OCI-M2 (cell line): ENCODE results near the gene CPT1B.
"Not testable (repeated sequence)": the region's sequence is repeated elsewhere in the genome, so short reads cannot be mapped to it uniquely, and the experiment has no call there.

Experiments used
- DNase-seq: peaks from one replicate; lab custom pipeline; 2025; ENCODE audit not compliant: unreplicated experiment; lab: John Stamatoyannopoulos, UW

The CPT1B gene

DNA sequence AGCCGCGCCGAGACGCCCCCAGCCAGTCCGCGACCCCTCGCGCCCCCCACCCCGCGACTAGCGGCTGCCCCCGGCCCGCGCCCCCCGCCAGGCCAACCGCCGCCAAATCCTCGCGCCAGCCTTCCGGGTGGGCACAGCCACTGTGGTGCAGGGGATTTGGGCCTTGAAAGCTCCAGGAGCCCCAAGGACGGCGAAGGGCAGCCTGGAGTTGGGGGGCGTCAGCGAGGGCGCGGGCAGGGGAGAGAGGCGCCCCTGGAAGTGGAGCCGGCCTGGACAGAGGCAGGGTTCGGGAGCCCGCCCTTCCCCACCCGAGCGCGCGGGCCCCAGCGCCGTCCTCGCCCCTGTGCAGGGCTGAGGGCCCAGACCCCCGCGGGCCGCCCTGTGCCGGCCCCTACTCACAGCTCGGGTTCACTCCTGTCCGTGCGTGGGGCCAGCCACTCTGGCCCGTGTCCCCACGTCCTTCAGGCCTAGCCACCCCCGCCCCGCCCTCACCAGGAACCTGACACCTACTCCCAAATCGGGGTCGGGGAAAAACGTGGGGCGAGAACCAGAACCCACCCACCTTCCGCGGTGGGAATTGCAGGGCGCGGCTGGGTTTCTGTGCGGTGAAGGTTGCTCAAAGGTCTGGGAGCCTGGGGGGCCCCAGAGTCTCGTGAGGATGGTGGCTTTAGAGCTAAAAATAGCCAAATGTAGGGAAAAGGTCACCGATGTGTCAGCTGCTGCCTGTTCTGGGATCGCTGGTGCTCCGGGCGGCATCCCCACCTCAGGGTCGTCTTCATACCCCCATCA is at the start of gene CPT1B:
Gene CPT1B, minus strand, starts transcription at position 441 of the 789 bp plus-strand sequence. CDS start 512 bp downstream, outside the sequence.
- DNase-seq, result no peak

DNA sequence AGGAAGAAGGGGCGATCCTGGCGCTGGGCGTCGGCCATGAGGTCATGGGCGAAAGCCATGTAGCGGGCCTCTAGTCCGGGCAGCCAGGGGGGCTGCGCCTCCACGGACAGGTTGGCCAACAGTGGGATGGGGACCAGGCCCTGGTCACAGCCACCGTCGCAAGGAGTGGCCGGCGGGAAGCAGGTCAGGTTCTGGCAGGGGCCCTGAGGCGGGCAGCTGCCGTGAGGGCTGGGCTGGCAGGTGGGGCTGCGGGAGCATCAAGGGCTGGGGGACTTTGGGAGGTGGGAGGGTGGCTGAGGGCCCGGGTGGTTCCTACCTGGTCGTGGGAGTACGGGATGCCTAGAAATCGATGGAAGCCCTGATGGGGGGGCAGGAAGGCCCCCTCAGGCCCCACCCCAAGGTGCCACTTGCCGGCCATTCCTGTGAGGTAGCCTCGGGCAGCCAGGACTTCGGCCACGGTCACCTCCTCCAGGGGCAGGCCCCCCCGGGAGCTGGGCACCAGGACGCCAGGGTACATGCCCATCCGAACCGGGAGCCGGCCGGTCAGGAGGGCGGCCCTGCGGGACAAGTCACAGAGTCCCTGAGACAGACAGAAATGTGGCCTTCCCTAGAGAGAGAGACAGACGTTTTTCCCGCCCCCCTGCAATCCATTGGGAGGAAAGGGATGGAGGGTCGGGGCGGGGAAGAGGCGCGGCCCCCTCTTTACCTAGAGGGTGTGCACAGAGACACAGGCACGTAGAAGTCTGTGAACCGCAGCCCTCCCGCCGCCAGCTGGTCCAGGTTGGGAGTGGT is 48.8 kb upstream of the CPT1B start:
- no peak for DNase-seq

DNA sequence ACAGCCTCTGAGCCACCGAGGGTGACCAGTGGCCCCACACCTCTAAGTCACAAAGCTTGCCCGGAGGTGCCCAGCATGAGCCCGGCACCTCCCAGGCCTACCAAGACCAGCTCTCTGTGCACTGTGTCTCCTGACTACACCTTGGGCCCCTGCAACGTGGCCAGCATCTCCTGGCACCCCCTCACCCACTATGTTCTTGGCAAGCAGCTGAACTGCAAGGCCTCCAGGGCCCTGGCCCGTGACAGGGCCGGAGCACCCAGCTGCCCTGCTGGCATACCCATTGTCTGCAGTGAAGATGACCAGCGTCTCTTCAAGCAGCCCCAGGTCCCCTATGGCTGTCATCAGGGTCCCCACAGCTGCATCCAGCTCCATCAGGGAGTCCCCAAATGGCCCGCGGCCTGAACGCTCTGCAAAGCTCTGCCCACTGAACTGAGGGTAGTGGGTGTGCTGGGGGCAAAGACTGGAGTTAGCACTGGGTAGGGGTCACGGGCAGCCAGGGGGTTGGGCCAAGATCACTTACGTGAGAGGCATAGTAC is 48.2 kb upstream of the CPT1B start:
- no peak for DNase-seq

DNA sequence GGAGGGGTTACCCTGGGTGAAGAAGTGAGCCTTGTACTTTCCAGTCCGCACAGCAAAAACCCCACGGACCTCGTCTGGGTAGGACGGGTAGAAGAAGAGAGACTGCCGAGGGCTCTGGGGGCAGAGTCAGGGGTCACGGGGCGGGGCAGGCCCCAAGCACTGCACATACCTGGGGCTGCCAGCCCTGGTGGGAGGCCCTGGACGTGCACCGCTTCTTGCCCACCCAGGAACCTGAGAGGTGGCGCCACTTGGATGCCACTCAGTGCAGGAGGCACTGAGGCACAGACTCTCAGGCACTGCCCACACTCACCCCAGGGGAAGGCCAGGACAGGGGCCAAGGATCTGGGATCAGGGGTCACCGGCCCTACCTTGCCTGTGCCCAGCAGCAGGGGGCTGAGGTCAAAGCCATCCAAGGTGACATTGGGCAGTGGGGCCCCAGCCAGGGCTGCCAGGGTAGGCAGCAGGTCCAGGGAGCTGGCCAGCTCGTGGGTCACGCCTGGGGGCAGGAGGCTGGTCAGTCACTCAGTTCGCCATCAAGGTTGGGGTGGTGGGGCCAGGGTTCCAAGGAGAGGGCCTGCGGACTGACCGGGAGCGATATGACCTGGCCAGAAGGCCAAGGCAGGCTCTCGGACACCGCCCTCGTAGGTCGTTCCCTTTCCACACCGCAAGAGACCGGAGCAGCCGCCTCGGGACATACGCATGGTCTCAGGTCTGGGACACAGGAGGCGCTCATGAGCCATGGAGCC is 47.5 kb upstream of the CPT1B start:
- DNase-seq, result no peak

DNA sequence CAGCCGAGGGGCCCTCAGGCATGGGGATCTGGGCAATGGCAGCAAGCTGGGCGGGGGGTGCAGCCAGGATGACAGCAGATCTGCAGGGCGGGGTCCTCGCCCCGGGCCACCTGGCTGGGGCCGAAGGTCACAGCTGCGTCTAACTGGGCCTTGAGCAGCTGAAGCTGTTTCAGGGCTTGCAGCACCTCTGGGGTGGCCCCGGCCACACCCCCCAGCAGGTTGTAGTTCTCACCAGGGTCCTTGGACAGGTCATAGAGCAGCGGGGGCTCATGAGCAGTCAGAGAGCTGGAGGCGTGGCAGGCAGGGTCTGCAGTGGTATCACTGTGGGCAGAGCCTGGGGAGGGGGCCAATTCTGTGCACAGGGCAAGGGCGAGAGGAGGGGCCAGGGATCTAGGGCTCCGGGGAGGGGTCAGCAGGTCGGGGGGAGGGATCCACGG is 46.9 kb upstream of the CPT1B start:
- no peak for DNase-seq

GRCh38 chr22:50624347-50625130 is 46.3 kb upstream of the CPT1B start:
- DNase-seq, result no peak

- DNase-seq, result no peak
Measured at GRCh38 chr22:50622723-50623327, 44.6 kb upstream of the CPT1B start.

- DNase-seq, result no peak
Measured at GRCh38 chr22:50621948-50622722, 43.9 kb upstream of the CPT1B start.

GRCh38 chr22:50621356-50621880 is 43.2 kb upstream of the CPT1B start:
- no peak for DNase-seq

GRCh38 chr22:50620593-50621355 is 42.5 kb upstream of the CPT1B start:
- DNase-seq, result peak; percentile 47

DNA sequence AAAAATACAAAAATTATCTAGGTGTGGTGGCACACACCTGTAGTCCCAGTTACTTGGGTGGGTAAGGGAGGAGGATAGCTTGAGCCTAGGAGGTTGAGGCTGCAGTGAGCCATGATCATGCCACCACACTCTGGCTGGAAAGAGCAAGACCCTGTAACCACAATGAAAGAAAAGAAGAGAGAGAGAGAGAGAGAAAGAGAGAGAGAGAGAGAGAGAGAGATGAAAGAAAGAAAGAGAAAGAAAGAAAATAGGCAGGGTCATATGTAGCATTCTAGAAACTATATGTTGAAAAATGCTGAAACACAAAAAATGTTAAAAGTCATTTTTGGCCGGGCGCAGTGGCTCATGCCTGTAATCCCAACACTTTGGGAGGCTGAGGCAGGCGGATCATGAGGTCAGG is 36.1 kb upstream of the CPT1B start:
- DNase-seq, result not testable (repeated sequence)

GRCh38 chr22:50613291-50613981 is 35.2 kb upstream of the CPT1B start:
- DNase-seq, result no peak

DNA sequence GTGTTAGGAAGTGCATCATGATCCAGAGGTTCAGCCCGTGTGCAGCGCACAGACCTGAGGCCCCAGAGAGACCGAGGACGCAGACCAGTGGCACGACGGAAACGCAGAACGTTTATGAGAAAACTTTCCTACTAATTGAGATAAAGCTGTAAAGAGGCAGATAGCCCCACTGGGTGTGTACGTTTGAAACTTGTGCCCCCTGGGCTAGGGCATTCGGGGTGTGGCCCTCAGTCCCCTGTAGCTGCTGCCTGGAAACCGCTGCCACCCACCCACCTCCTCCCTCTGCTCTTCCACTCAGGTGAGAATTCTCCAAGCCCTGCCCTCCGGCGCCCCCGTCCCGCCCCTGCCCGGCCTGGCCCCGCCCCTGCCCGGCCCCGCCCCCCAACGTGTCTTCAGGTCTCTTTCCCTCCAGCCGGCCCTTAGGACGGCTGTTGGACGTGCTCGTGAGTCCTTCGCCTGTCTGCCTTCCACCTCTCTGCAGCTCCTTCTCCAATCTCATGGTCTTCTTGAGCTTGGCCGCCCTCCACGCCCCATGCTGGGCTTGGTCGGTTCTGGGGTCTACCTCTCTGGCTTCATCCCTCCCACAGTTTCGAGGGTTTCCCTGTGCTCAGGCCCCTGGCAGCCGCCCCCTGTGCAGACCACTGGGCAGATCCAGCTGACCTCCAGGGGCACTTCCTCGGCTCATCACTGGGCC is 34.4 kb upstream of the CPT1B start:
- DNase-seq, result no peak

DNA sequence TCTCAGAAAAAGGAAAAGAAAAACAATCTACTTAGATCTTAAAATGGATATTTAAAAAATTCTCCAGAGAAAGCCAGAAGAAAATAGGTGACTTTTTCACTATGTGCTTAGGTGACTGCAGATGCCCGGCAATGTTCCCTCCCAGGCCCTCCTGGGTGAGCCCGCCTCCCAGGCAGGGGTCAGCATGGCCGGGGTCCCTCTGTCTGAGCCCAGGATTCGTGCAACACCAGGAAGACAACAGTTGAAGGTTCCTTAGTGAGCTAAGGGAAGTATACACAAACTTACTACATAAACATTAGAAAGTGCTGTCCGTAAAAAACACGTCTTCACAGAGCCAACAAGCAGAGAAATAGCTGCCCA is 33.9 kb upstream of the CPT1B start:
- DNase-seq, result no peak

- DNase-seq, result no peak
Measured at GRCh38 chr22:50611341-50612060, 33.3 kb upstream of the CPT1B start.

DNA sequence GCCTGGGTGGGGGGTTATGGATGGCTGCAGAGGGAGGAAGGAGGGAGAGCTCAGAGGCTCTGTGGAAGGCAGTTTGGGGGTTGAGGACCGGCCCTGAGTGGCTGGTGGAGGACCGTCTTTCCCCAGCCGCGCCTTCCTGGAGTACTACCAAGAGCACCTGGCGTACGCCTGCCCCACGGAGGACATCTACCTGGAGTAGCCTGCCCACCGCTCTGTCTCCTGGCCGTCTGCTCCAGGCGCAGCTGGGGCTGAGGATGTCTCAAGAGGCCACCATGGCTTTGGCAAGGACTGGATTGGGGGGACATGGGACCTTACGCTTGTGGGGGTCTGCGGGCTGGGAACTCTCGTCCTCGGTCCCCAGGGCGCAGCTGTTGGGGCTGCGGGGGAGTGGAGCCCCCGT is 32.4 kb upstream of the CPT1B start:
- DNase-seq, result no peak

GRCh38 chr22:50610041-50610451 is 31.8 kb upstream of the CPT1B start:
- DNase-seq, result no peak
